HG03354 (cell line): ENCODE data around the gene CBR3.

Experiments used
- ATAC-seq: cut with Tn5 transposase; IDR thresholded peaks from one replicate; pipeline ENCODE4 v1.9.1; 2021; ENCODE audit warnings: mild to moderate bottlenecking; ENCODE audit not compliant: unreplicated experiment, poor library complexity, severe bottlenecking

Gene CBR3

DNA sequence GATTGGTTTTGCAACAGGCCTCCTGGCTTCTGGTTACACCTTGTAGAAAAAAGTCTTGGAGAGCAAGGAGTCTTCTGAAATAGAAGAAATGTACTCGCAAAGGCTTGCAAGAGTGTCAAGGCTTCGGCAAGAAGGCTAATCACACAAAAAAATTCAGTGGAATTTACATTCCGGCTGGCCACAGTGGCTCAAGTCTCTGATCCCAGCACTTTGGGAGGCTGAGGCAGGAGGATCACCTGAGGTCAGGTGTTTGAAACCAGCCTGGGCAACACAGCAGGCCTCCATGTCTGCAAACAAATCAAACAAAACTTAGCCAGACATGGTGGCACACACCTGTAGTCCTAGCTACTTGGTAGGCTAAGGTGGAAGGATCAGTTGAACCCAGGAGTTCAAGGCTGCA lies 14.0 kb downstream of the CBR3 start:
- no peak for ATAC-seq

GRCh38 chr21:36149788-36150711 lies 15.2 kb downstream of the CBR3 start:
- ATAC-seq: peak; percentile 57

DNA sequence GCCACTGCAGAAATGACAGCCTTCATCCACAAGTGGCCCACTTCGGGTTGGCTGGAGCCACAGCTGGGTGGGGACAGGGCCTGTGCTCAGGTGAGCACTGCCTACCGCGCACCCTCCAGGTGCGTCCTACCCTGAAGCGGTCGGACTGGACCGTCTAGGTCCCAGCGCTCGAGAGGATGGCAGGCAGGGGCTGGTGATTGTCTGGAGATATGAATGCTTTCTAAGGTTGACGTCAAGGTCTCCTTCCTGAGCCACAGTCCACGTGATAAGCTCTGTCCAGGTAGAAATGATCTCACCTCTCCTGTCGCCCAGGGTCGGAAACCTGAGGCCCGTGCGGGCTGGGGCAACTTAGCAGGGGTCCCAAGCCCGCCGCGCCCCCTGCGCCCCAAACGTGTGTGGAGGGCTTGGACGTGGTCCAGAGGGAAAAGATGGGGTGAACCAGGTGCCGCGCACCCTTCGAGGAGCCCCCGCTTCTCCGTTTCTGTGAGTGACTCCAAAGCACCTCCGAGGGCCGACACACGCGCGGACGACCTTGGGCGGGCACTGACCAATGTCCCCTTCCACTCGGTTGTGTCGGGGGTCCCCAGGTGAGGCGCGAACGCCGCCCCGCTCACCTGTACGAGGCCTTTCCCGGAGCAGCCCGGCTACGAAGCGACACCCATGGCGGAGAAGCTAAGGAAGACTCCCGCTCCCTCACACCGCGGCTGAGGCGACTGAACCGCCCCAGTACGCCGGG lies 20.9 kb downstream of the CBR3 start:
- no peak for ATAC-seq

- peak; percentile 90 for ATAC-seq
Measured at GRCh38 chr21:36156339-36156814, 21.5 kb downstream of the CBR3 start.

GRCh38 chr21:36156815-36157670 lies 22.2 kb downstream of the CBR3 start, which contains the start of gene DOP1B:
Gene DOP1B (plus strand): TSS chr21:36156824. CDS start chr21:36164734, 7,910 bp downstream.
- ATAC-seq: peak; percentile 30

DNA sequence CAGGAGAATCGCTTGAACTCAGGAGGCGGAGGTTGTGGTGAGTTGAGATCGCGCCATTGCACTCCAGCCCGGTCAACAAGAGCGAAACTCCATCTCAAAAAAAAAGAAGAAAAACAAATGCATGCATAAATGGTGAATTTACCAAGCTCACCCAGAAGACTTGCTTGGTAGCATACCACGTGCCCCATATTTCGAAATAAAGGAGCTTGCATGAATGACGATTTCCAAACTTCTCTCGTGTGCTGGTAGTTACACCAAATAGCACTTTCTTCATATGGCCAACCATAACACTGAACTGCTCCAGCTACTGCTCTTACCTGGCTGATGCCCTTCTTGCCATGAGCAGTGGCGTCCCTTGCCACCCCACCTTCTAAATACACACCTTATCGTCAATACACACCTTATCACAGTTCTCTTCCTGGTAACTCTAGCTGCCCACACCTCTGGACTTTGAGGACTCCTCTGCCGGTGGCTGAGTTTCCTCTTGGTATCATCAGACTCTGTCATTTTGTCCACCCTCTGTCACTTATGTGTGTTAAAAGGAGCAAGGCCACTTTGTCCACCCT lies 24.6 kb downstream of the CBR3 start:
- ATAC-seq: no peak

GRCh38 chr21:36160850-36161178 lies 25.9 kb downstream of the CBR3 start:
- no peak for ATAC-seq

DNA sequence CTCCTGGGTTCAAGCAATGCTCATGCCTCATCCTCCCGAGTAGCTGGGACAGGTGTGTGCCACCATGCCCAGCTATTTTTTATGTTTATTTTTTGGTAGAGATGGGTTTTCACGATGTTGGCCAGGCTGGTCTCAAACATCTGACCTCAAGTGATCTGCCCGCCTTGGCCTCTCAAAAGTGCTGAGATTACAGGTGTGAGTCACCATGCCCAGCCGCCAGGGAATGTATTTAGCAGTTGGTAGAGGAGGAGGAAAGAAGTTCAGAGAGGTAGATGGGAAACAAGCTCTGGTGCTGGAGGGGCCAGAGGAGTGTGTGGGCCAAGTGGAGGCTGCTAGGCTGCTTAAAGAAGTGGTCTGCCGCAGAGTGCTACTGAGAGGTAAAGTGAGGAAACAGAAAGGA lies 27.8 kb downstream of the CBR3 start:
- ATAC-seq: no peak

DNA sequence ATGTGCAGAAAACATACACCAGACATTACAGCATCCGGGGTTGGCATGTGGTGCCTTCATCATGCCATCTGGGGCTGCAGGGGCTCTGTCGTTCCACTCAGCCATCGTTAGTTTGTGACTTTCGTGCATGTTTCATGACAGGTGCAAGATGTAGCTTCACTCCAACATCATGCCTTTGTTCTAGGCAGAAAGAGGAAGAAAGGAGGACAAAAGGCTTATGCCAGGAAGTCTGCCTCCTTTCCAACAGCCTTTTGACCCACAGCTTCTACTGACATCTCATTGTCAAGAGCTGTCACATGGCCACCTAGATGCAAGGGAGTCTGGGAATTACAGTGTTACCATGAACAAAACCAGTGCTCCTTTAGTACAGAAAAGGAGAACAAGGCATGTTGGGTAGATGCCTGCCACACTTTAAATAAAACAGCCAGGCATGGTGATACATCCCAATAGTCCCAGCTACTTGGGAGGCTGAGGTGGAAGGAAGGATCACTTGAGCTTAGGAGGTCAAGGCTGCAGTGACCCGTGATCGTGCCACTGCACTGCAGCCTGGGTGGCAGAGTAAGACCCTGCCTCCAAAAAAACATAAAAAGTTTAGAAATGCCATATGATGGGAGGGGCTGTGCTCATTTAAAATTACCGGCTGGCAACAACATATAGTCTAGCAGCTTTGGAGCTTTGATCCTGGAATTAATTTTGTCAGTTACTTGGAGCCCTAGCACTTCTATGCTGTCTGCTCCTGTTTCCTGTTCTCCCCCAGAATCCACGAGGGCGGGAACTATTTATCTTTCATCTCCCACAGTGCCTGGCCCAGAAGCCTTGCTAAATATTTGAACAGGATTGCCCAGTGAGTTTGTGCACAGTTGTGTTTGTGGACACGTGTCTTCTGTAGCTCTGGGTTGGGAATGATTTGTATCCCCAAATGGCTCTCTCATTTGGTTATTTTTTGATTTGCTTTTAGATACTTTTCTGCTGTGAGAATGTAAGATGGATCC lies 29.2 kb downstream of the CBR3 start:
- ATAC-seq: no peak

GRCh38 chr21:36165356-36165755 lies 30.5 kb downstream of the CBR3 start:
- no peak for ATAC-seq

- no peak for ATAC-seq
Measured at GRCh38 chr21:36166705-36167104, 31.8 kb downstream of the CBR3 start.

GRCh38 chr21:36167541-36167940 lies 32.7 kb downstream of the CBR3 start:
- no peak for ATAC-seq

GRCh38 chr21:36169470-36170128 lies 34.7 kb downstream of the CBR3 start:
- no peak for ATAC-seq

DNA sequence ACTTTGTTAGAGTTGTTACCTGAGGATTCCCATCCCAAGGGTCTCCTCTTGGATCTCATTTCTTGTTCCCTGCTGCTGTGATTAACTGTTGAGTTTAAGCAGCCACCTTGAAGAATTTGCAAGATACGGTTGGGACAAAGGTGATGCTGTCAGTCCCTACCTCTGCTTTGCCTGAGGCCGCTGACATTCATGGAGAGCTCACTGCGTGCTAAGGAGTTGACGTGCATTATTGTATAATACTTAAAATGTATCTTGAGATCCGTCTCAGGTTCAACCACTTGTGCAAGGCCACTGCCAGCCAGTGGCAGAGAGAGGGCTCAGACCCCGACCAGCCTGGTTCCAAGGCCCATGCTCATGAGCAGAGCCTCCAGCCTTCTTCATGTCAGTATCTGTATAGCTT lies 35.9 kb downstream of the CBR3 start:
- no peak for ATAC-seq

DNA sequence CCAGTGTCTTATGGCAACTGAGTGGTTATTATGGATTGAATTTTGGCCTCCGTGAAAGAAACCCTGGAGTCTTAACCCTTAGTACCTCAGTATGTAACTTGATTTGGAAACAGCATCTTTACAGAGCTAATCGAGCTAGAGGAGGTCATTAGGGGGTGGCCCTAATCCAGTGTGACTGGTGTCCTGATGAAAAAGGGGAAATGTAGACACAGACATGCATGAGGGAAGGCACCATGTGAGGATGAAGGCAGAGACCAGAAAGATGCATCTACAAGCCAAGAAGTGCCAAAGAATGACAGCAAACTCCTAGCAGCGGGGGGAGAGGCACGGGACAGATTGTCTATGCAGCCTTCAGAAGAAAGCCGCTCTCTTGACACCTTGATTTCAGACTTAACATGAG lies 36.5 kb downstream of the CBR3 start:
- ATAC-seq: no peak

DNA sequence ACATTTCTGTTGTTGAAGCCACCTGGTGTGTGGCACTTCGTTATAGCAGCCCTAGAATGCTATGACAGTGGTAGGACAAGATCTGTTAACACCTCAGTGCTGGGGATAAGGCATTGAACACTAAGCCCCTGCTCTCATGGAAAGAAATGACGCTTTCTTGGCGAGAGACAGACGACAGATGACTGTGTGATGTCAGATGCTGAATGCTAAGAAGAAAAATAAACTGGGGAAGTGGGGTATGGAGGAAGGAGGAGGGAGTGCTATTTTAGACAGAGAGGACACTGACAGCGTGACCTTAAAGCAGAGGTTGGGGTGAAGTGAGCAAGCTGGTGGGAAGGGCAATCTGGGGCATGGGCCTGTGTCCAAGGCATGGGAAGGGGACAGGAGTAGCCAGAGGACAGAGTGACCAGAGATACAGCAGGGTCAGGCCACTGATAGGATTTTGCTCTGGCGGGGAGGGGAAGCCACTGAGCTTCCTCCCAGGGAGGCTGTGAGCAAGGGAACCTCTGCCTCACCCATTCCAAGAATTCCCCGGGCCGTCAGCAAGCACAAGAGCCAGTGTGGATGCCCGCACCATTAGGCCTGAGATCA lies 37.0 kb downstream of the CBR3 start:
- no peak for ATAC-seq

GRCh38 chr21:36174780-36175179 lies 39.9 kb downstream of the CBR3 start:
- ATAC-seq: no peak
